ENCODE data around the gene RPL39L. TPM values are rescaled to one million over a fixed set of nuclear protein-coding genes. Genes with fewer than 3 reads are reported as not detected.
A peak's percentile ranks its signal among the peaks of the same experiment; 100 is the strongest.

The RPL39L gene
- polyA plus RNA-seq, 3 donors = 1.1 to 3.4 (median 3.1) TPM

- Mint-ChIP-seq H3K9me3 (peaks cover 3 to 14% (median 6%) of the 10 kb centered on the region in 7 donors), H3K27me3 (ENCODE audit: low read depth in 3 of 3) (peaks cover 0 to 1% (median 0%) of the 10 kb centered on the region in 3 donors), H3K4me3 (peak overlapping the region; percentile 72 to 93), H3K4me1 (peaks cover 16% of the 10 kb centered on the region), H3K36me3 (no peaks in the 10 kb centered on the region), H3K27ac (peak overlapping the region in 3 of 7 donors; percentile 18 to 81 (median 30))
- no peaks in the 10 kb centered on the region for H3K36me3 ChIP-seq (replicated peaks in 1 of 2; ENCODE audit: control insufficient read depth in 1 of 2, insufficient read depth in 2 of 2, low read length in 2 of 2)
- H3K79me2 ChIP-seq (ENCODE audit: insufficient read depth, low read length) = no peaks in the 10 kb centered on the region
- H3K9ac ChIP-seq (ENCODE audit: insufficient read depth, low read length, poor library complexity, severe bottlenecking) = no peak overlapping the region
- peak overlapping the region; percentile 56 for H2AFZ ChIP-seq (ENCODE audit: insufficient read depth, low read depth, low read length, poor library complexity, severe bottlenecking)
- H3K4me1 ChIP-seq (ENCODE audit: control insufficient read depth in 1 of 2, insufficient read depth in 2 of 2, low read length in 2 of 2) = peaks cover 5 to 9% of the 10 kb centered on the region in 2 donors
- peak overlapping the region; percentile 50 for H3K4me2 ChIP-seq (replicated peaks; ENCODE audit: extremely low read depth, low read length, poor library complexity, severe bottlenecking)
- no peak for TF ChIP-seq CTCF (IDR thresholded peaks at IDR 0.05)
- H3K4me3 ChIP-seq (replicated peaks in 1 of 3; ENCODE audit: low read depth in 2 of 3, low read length in 3 of 3) = peak overlapping the region; percentile 1 to 49 (median 35)
- no peak for DNase-seq
- intact Hi-C loops (cut with micrococcal nuclease) = no loop called here
- no peak overlapping the region for H3K27ac ChIP-seq (ENCODE audit: low read depth in 1 of 2, low read length in 2 of 2)
- H4K20me1 ChIP-seq (ENCODE audit: insufficient read depth, low read length) = no peaks in the 10 kb centered on the region
- H3K9me3 ChIP-seq (replicated peaks in 1 of 2; ENCODE audit: control insufficient read depth in 1 of 2, insufficient read depth in 1 of 2, low read length in 2 of 2) = no peaks in the 10 kb centered on the region
- H3K27me3 ChIP-seq (ENCODE audit: control insufficient read depth in 2 of 2, insufficient read depth in 2 of 2, low read length in 2 of 2) = no peaks in the 10 kb centered on the region
- WGBS (ENCODE audit: insufficient coverage) = no CpG with 5 or more reads among the region's 1 CpG
Observed at GRCh38 chr3:187102073-187102634, 37.1 kb downstream of the RPL39L start.

- WGBS (ENCODE audit: insufficient coverage) = 80% methylated on average over 2 of the region's 9 CpGs
- Histone ChIP-seq H3K79me2 (ENCODE audit: insufficient read depth, low read length) (no peaks in the 10 kb centered on the region), H3K9ac (ENCODE audit: insufficient read depth, low read length, poor library complexity, severe bottlenecking) (no peak overlapping the region), H3K4me1 (ENCODE audit: control insufficient read depth in 1 of 2, insufficient read depth in 2 of 2, low read length in 2 of 2) (peaks cover 5 to 9% of the 10 kb centered on the region in 2 donors), H3K36me3 (replicated peaks in 1 of 2; ENCODE audit: control insufficient read depth in 1 of 2, insufficient read depth in 2 of 2, low read length in 2 of 2) (no peaks in the 10 kb centered on the region), H3K9me3 (replicated peaks in 1 of 2; ENCODE audit: control insufficient read depth in 1 of 2, insufficient read depth in 1 of 2, low read length in 2 of 2) (no peaks in the 10 kb centered on the region), H3K27ac (ENCODE audit: low read depth in 1 of 2, low read length in 2 of 2) (no peak overlapping the region), H4K20me1 (ENCODE audit: insufficient read depth, low read length) (no peaks in the 10 kb centered on the region), H3K27me3 (ENCODE audit: control insufficient read depth in 2 of 2, insufficient read depth in 2 of 2, low read length in 2 of 2) (no peaks in the 10 kb centered on the region), H2AFZ (ENCODE audit: insufficient read depth, low read depth, low read length, poor library complexity, severe bottlenecking) (peak overlapping the region; percentile 56), H3K4me2 (replicated peaks; ENCODE audit: extremely low read depth, low read length, poor library complexity, severe bottlenecking) (peak overlapping the region; percentile 50), H3K4me3 (replicated peaks in 1 of 3; ENCODE audit: low read depth in 2 of 3, low read length in 3 of 3) (peak overlapping the region; percentile 1 to 49 (median 35))
- no peaks in the 10 kb centered on the region for H3K36me3 Mint-ChIP-seq
- TF ChIP-seq CTCF (IDR thresholded peaks at IDR 0.05) = no peak
- peaks cover 16% of the 10 kb centered on the region for H3K4me1 Mint-ChIP-seq
- peaks cover 0 to 1% (median 0%) of the 10 kb centered on the region in 3 donors for H3K27me3 Mint-ChIP-seq (ENCODE audit: low read depth in 3 of 3)
- peak in 1 of 3 donors; percentile 13 for DNase-seq
- peak overlapping the region in 3 of 7 donors; percentile 18 to 81 (median 30) for H3K27ac Mint-ChIP-seq
- H3K4me3 Mint-ChIP-seq = peak overlapping the region; percentile 72 to 93
- H3K9me3 Mint-ChIP-seq = peaks cover 3 to 15% (median 6%) of the 10 kb centered on the region in 7 donors
- intact Hi-C loops (cut with micrococcal nuclease) = no loop called here
Observed at GRCh38 chr3:187101184-187102072, 37.9 kb downstream of the RPL39L start.

Measured in CD14-positive monocyte (primary cell).